Transverse colon (tissue), 4 donors: Measurements from ENCODE around the gene TNK2. TPM values are rescaled to one million over a fixed set of nuclear protein-coding genes. Genes with fewer than 3 reads are reported as not detected.

ENCODE experiments used
- DNase-seq: peaks from one replicate; pipeline ENCODE4 v3.0.0-alpha.2; 2019
- H3K27ac ChIP-seq, 4 donors: fragments of 200-600 bp; sonication (generic); 2 replicates each; pipeline ENCODE4 v1.5.1; 2016 to 2018; ENCODE audit warnings: inconsistent platforms in 4 of 4
- H3K27me3 ChIP-seq: fragments of 200-600 bp; sonication (generic); 2 replicates; pipeline ENCODE4 v1.5.1; 2017; ENCODE audit warnings: inconsistent platforms
- H3K36me3 ChIP-seq, 4 donors: fragments of 200-600 bp; sonication (generic); 2 replicates each; pipeline ENCODE4 v1.5.1; 2017 to 2019; ENCODE audit warnings: inconsistent platforms in 4 of 4
- H3K4me1 ChIP-seq, 4 donors: fragments of 200-600 bp; sonication (generic); 2 replicates each; pipeline ENCODE4 v1.5.1; 2017 to 2020; ENCODE audit warnings: inconsistent platforms in 4 of 4
- H3K4me3 ChIP-seq, 4 donors: fragments of 200-600 bp; sonication (generic); 1 replicate in 1 of 4; 2 replicates in 3 of 4; pipeline versions ENCODE4 v1.5.1 to v1.6.1; 2017 to 2019; ENCODE audit warnings: inconsistent platforms in 4 of 4
- H3K9me3 ChIP-seq, 2 donors: fragments of 200-600 bp; sonication (generic); 2 replicates each; pipeline ENCODE4 v1.5.1; 2017 to 2019; ENCODE audit warnings: inconsistent platforms in 2 of 2
- CTCF ChIP-seq, 5 experiments: fragments of 200-600 bp in 3 of 5; fragments of 450-650 bp in 2 of 5; sonication (generic) in 3 of 5; IDR thresholded peaks; 1 replicate in 2 of 5; 2 replicates in 3 of 5; pipeline ENCODE4 v1.5.1; 2016 to 2017; ENCODE audit warnings: antibody characterized with exemption in 5 of 5, inconsistent platforms in 3 of 5, mild to moderate bottlenecking in 2 of 5, moderate library complexity in 1 of 5
- EP300 ChIP-seq: sonication (generic); formaldehyde crosslinking; IDR thresholded peaks from one replicate; pipeline ENCODE4 v1.6.1; 2017; ENCODE audit warnings: antibody characterized with exemption, low read depth
- POLR2A ChIP-seq: fragments of 450-650 bp; IDR thresholded peaks from one replicate; pipeline ENCODE4 v1.6.1; 2016; ENCODE audit warnings: antibody characterized with exemption, mild to moderate bottlenecking, moderate library complexity
- POLR2AphosphoS5 ChIP-seq, 3 donors: sonication (generic); formaldehyde crosslinking; IDR thresholded peaks; one replicate each; pipeline ENCODE4 v1.6.1; 2016; ENCODE audit warnings: antibody characterized with exemption in 3 of 3
- WGBS, 2 donors: methylation state at CpG; one replicate each; pipeline ENCODE4 v1.1.5; 2018; ENCODE audit warnings: low coverage in 1 of 2; 5-methylcytosine and 5-hydroxymethylcytosine counted together
- in situ Hi-C, 4 donors: fragments of 200-750 bp; cut with MboI; loops; one replicate each; pipeline versions ENCODE4 v1.15.0 to v1.15.1; 2017; ENCODE audit warnings: low sequenced_read_pairs in 3 of 4, low pct_ligation_motif_present in 1 of 4, low pct_unique_long_range_greater_than_20kb in 1 of 4
- intact Hi-C: fragments of 100-400 bp; cut with DNase I; formaldehyde crosslinking; loops from one replicate; pipeline ENCODE4 v1.15.1; 2023; ENCODE audit warnings: low total_unique reads
- total RNA-seq, 4 donors: library from RNA; depleted of rRNA; stranded (reverse); fragments of >200 nt; gene quantifications; one replicate each; pipeline ENCODE4 v1.1.0, GENCODE V29; 2016

TNK2 gene
- total RNA-seq, 4 donors from 2014 or later: 19.1 to 74.1 (median 21.3) TPM

GRCh38 chr3:195880037-195880431 lies 28.3 kb downstream of the TNK2 start:
- 95% methylated on average over 4 of the region's 4 CpGs; no CpG with 5 or more reads in 1 of the 2 donors for WGBS, 2 donors
- in situ Hi-C loops: no loop called here
- H3K36me3 ChIP-seq: no peaks in the 10 kb centered on the region

GRCh38 chr3:195879416-195880036 lies 28.8 kb downstream of the TNK2 start:
- Histone ChIP-seq H3K27me3 (no peaks in the 10 kb centered on the region), H3K27ac (no peak overlapping the region), H3K36me3 (no peaks in the 10 kb centered on the region), H3K9me3 (no peaks in the 10 kb centered on the region), H3K4me3 (no peak overlapping the region), H3K4me1 (peaks cover 0 to 27% (median 14%) of the 10 kb centered on the region in 4 donors)
- intact Hi-C loops (no loop called here), in situ Hi-C loops (no loop called here)
- no peak for TF ChIP-seq POLR2A
- TF ChIP-seq EP300: no peak
- no peak for TF ChIP-seq CTCF (IDR thresholded peaks at IDR 0.05)
- TF ChIP-seq POLR2AphosphoS5 (IDR thresholded peaks at IDR 0.05): no peak
- 67 to 89% methylated on average over 5 to 16 of the region's 16 CpGs for WGBS, 2 donors
- DNase-seq: no peak

More at GRCh38 chr3:195880037-195880431, 28.3 kb downstream of the TNK2 start:
- Histone ChIP-seq H3K9me3 (no peaks in the 10 kb centered on the region), H3K27ac (no peak overlapping the region), H3K4me1 (peaks cover 0 to 32% (median 17%) of the 10 kb centered on the region in 4 donors), H3K4me3 (no peak overlapping the region), H3K27me3 (no peaks in the 10 kb centered on the region)
- no peak for TF ChIP-seq CTCF (IDR thresholded peaks at IDR 0.05)
- TF ChIP-seq POLR2A: no peak
- no peak for TF ChIP-seq EP300
- no peak for TF ChIP-seq POLR2AphosphoS5 (IDR thresholded peaks at IDR 0.05)
- DNase-seq: no peak
- intact Hi-C loops: no loop called here

GRCh38 chr3:195878424-195879274 lies 29.7 kb downstream of the TNK2 start:
- Histone ChIP-seq H3K27ac (peak overlapping the region; percentile 58 to 85 (median 79)), H3K9me3 (no peaks in the 10 kb centered on the region), H3K4me1 (peaks cover 0 to 26% (median 14%) of the 10 kb centered on the region in 4 donors), H3K36me3 (no peaks in the 10 kb centered on the region), H3K27me3 (no peaks in the 10 kb centered on the region), H3K4me3 (no peak overlapping the region)
- TF ChIP-seq EP300 (no peak), CTCF (IDR thresholded peaks at IDR 0.05) (no peak), POLR2A (no peak), POLR2AphosphoS5 (IDR thresholded peaks at IDR 0.05) (no peak)
- DNase-seq: no peak
- in situ Hi-C loops (no loop called here), intact Hi-C loops (no loop called here)
- 91% methylated on average over 30 of the region's 30 CpGs; no CpG with 5 or more reads in 1 of the 2 donors for WGBS, 2 donors

- 56 to 66% methylated on average over 3 to 15 of the region's 15 CpGs for WGBS, 2 donors
- Histone ChIP-seq H3K4me3 (peak overlapping the region in 1 of 4 donors; percentile 42), H3K4me1 (peaks cover 0 to 26% (median 14%) of the 10 kb centered on the region in 4 donors), H3K27me3 (no peaks in the 10 kb centered on the region), H3K9me3 (no peaks in the 10 kb centered on the region), H3K36me3 (no peaks in the 10 kb centered on the region), H3K27ac (peak overlapping the region; percentile 58 to 85 (median 79))
- no peak for TF ChIP-seq EP300
- TF ChIP-seq POLR2A: peak; percentile 59
- no peak for TF ChIP-seq CTCF (IDR thresholded peaks at IDR 0.05)
- TF ChIP-seq POLR2AphosphoS5 (IDR thresholded peaks at IDR 0.05): peak in 2 of 3 donors; percentile 16 to 29
- intact Hi-C loops: no loop called here
- in situ Hi-C loops: no loop called here
- peak; percentile 65 for DNase-seq
Observed at GRCh38 chr3:195877767-195878423, 30.5 kb downstream of the TNK2 start.
